A673 (cell line): ENCODE results near the gene PCP4. TPM values are rescaled to one million over a fixed set of nuclear protein-coding genes. Genes with fewer than 3 reads are reported as not detected.

ENCODE experiments used
- BruUV-seq: library from RNA; stranded (reverse); fragments of 400-500 nt; replicated peaks from 2 replicates; lab custom pipeline; 2021; lab: Mats Ljungman, UMichigan
- CTCF ChIA-PET: fragments of 300-600 bp; sonication (Branson Sonifier 250); formaldehyde crosslinking; loops from one replicate; lab custom pipeline; 2022; ENCODE audit warnings: antibody characterized with exemption; lab: Charles Lee
- POLR2A ChIA-PET: fragments of 300-600 bp; sonication (Branson Sonifier 250); formaldehyde crosslinking; loops from one replicate; lab custom pipeline; 2022; ENCODE audit warnings: antibody characterized with exemption; ENCODE audit not compliant: low non-redundant PET; lab: Charles Lee
- DNase-seq: peaks from one replicate; pipeline ENCODE4 v3.0.0-alpha.2; 2015; ENCODE audit warnings: low spot score
- H3K27ac ChIP-seq: fragments of 200-600 bp; sonication (generic); 2 replicates; pipeline ENCODE4 v1.5.1; 2016; ENCODE audit warnings: mixed run types, low read depth, mild to moderate bottlenecking, mixed read lengths, antibody characterized with exemption, low read length; ENCODE audit not compliant: poor library complexity, severe bottlenecking
- H3K27me3 ChIP-seq: fragments of 200-600 bp; sonication (generic); replicated peaks from 2 replicates; pipeline ENCODE4 v1.6.1; 2017; ENCODE audit warnings: mixed run types, low read depth, mild to moderate bottlenecking, mixed read lengths, antibody characterized with exemption, low read length; ENCODE audit not compliant: insufficient read depth, poor library complexity
- H3K36me3 ChIP-seq: fragments of 200-600 bp; sonication (generic); 2 replicates; pipeline ENCODE4 v1.6.1; 2016; ENCODE audit warnings: mixed run types, mild to moderate bottlenecking, mixed read lengths, antibody characterized with exemption, low read length; ENCODE audit not compliant: insufficient read depth, poor library complexity, severe bottlenecking
- H3K4me1 ChIP-seq: fragments of 200-600 bp; sonication (generic); 2 replicates; pipeline ENCODE4 v1.6.1; 2017; ENCODE audit warnings: mixed run types, mild to moderate bottlenecking, mixed read lengths, antibody characterized with exemption, low read length; ENCODE audit not compliant: insufficient read depth, poor library complexity, severe bottlenecking
- H3K4me3 ChIP-seq: fragments of 200-600 bp; sonication (generic); 2 replicates; pipeline ENCODE4 v1.5.1; 2016; ENCODE audit warnings: low read depth, mixed run types, mild to moderate bottlenecking, mixed read lengths, low read length; ENCODE audit not compliant: poor library complexity, severe bottlenecking
- H3K9me3 ChIP-seq: fragments of 200-600 bp; sonication (generic); 2 replicates; pipeline ENCODE4 v1.6.1; 2016; ENCODE audit warnings: mixed run types, low read depth, mild to moderate bottlenecking, mixed read lengths, antibody characterized with exemption, low read length; ENCODE audit not compliant: poor library complexity, severe bottlenecking
- CTCF ChIP-seq: fragments of 300-800, 200-600 bp; sonication (generic); conservative IDR thresholded peaks from 2 replicates; pipeline ENCODE4 v1.5.1; 2017; ENCODE audit warnings: low read depth, mild to moderate bottlenecking, antibody characterized with exemption, low read length, moderate library complexity, mixed read lengths
- EZH2 ChIP-seq: fragments of 200-600 bp; sonication (generic); IDR thresholded peaks from 2 replicates; pipeline ENCODE4 v1.6.1; 2017; ENCODE audit warnings: borderline replicate concordance, low read depth, mild to moderate bottlenecking, mixed read lengths, antibody characterized with exemption, low read length; ENCODE audit not compliant: poor library complexity, severe bottlenecking
- intact Hi-C: fragments of 100-400 bp; cut with micrococcal nuclease; formaldehyde crosslinking; loops from one replicate; pipeline ENCODE4 v1.10.0; 2022; ENCODE audit not compliant: unreplicated experiment
- total RNA-seq: library from RNA; stranded (reverse); gene quantifications from 2 replicates; pipeline ENCODE4 v1.2.3, GENCODE V29; 2021

PCP4 gene
- total RNA-seq, 1 experiment from 2014 or later = not detected

- no peaks in the 10 kb centered on the region for H3K27me3 ChIP-seq
- H3K4me1 ChIP-seq = no peaks in the 10 kb centered on the region
- CTCF ChIA-PET = no interaction called here
- intact Hi-C loops = no loop called here
- POLR2A ChIA-PET = no interaction called here
- H3K36me3 ChIP-seq = no peaks in the 10 kb centered on the region
- no TSS peak for BruUV-seq
- H3K27ac ChIP-seq = no peak overlapping the region
- no peak for DNase-seq
- peaks cover 33% of the 10 kb centered on the region for H3K9me3 ChIP-seq
- no peak for TF ChIP-seq EZH2
- no peak for TF ChIP-seq CTCF
- H3K4me3 ChIP-seq = no peak overlapping the region
These were observed 102.6 kb downstream of the PCP4 start for GRCh38 chr21:39969691-39970364.

GRCh38 chr21:39971956-39972355 is 104.7 kb downstream of the PCP4 start:
- Histone ChIP-seq H3K4me3 (no peak overlapping the region), H3K4me1 (no peaks in the 10 kb centered on the region), H3K27me3 (no peaks in the 10 kb centered on the region), H3K36me3 (no peaks in the 10 kb centered on the region), H3K27ac (no peak overlapping the region), H3K9me3 (peaks cover 29% of the 10 kb centered on the region)
- POLR2A ChIA-PET = no interaction called here
- intact Hi-C loops = no loop called here
- BruUV-seq = no TSS peak
- no peak for TF ChIP-seq EZH2
- no peak for TF ChIP-seq CTCF
- CTCF ChIA-PET = no interaction called here
- no peak for DNase-seq

- Histone ChIP-seq H3K36me3 (no peaks in the 10 kb centered on the region), H3K4me1 (no peaks in the 10 kb centered on the region), H3K9me3 (peaks cover 29% of the 10 kb centered on the region), H3K27ac (no peak overlapping the region), H3K27me3 (no peaks in the 10 kb centered on the region), H3K4me3 (no peak overlapping the region)
- BruUV-seq = no TSS peak
- ChIA-PET CTCF (no interaction called here), POLR2A (no interaction called here)
- DNase-seq = no peak
- intact Hi-C loops = no loop called here
- TF ChIP-seq EZH2 (no peak), CTCF (no peak)
These were observed 105.2 kb downstream of the PCP4 start for GRCh38 chr21:39972471-39972870.
